DND-41 (cell line): ENCODE measurements around the gene MATN1.

Source experiments
- ATAC-seq: fragments of 200-7000 bp; cut with Tn5 transposase; 3 replicates; pipeline ENCODE4 v1.9.1; 2021; ENCODE audit warnings: low read depth; ENCODE audit not compliant: insufficient read depth
- DNase-seq: peaks from one replicate; pipeline ENCODE4 v3.0.0-alpha.2; 2020
- H2AFZ ChIP-seq: 2 replicates; pipeline ENCODE4 v1.6.0; 2012; ENCODE audit warnings: low read depth, low read length
- H3K27ac ChIP-seq: 2 replicates; pipeline ENCODE4 v1.5.1; 2012; ENCODE audit warnings: low read length, inconsistent platforms
- H3K27me3 ChIP-seq: fragments of 200-600 bp; sonication (generic); 2 replicates; pipeline ENCODE4 v1.6.0; 2012; ENCODE audit warnings: low read length, mild to moderate bottlenecking, inconsistent platforms; ENCODE audit not compliant: insufficient read depth, poor library complexity
- H3K36me3 ChIP-seq: 2 replicates; pipeline ENCODE4 v1.5.1; 2012; ENCODE audit warnings: low read length, inconsistent platforms; ENCODE audit not compliant: insufficient read depth
- H3K4me1 ChIP-seq: 2 replicates; pipeline ENCODE4 v1.5.1; 2012; ENCODE audit warnings: mild to moderate bottlenecking, low read length; ENCODE audit not compliant: insufficient read depth
- H3K4me2 ChIP-seq: 2 replicates; pipeline ENCODE4 v1.6.0; 2012; ENCODE audit warnings: mild to moderate bottlenecking, moderate library complexity, low read length, inconsistent platforms; ENCODE audit not compliant: insufficient read depth
- H3K4me3 ChIP-seq, 2 experiments: fragments of 200-600 bp in 1 of 2; shearing (Covaris generic) in 1 of 2; 2 replicates each; pipeline ENCODE4 v1.5.1; 2012 to 2016; ENCODE audit warnings: inconsistent platforms in 2 of 2, low read length in 2 of 2, mild to moderate bottlenecking in 2 of 2, low read depth in 1 of 2, moderate library complexity in 1 of 2
- H3K79me2 ChIP-seq: 2 replicates; pipeline ENCODE4 v1.6.0; 2012; ENCODE audit warnings: low read length, inconsistent platforms; ENCODE audit not compliant: insufficient read depth
- H3K9ac ChIP-seq: 2 replicates; pipeline ENCODE4 v1.6.0; 2012; ENCODE audit warnings: low read depth, mild to moderate bottlenecking, inconsistent platforms, low read length, moderate library complexity
- H3K9me3 ChIP-seq: 2 replicates; pipeline ENCODE4 v1.5.1; 2012; ENCODE audit warnings: low read length, moderate library complexity, mild to moderate bottlenecking, inconsistent platforms; ENCODE audit not compliant: insufficient read depth, severe bottlenecking
- H4K20me1 ChIP-seq: 2 replicates; pipeline ENCODE4 v1.6.0; 2012; ENCODE audit warnings: low read length; ENCODE audit not compliant: insufficient read depth
- EZH2 ChIP-seq: IDR thresholded peaks from 3 replicates; pipeline ENCODE4 v1.6.1; 2012; ENCODE audit warnings: borderline replicate concordance, low read depth, mild to moderate bottlenecking, moderate library complexity, low read length, inconsistent platforms; ENCODE audit not compliant: severe bottlenecking
- TF ChIP-seq, protein P1 (sequence below): IDR thresholded peaks from 2 replicates; pipeline ENCODE4 v1.5.1; 2012; ENCODE audit warnings: borderline replicate concordance, low read length, moderate library complexity, mild to moderate bottlenecking; ENCODE audit not compliant: poor library complexity, severe bottlenecking; ENCODE audit errors: extremely low read depth

MATN1 gene

DNA sequence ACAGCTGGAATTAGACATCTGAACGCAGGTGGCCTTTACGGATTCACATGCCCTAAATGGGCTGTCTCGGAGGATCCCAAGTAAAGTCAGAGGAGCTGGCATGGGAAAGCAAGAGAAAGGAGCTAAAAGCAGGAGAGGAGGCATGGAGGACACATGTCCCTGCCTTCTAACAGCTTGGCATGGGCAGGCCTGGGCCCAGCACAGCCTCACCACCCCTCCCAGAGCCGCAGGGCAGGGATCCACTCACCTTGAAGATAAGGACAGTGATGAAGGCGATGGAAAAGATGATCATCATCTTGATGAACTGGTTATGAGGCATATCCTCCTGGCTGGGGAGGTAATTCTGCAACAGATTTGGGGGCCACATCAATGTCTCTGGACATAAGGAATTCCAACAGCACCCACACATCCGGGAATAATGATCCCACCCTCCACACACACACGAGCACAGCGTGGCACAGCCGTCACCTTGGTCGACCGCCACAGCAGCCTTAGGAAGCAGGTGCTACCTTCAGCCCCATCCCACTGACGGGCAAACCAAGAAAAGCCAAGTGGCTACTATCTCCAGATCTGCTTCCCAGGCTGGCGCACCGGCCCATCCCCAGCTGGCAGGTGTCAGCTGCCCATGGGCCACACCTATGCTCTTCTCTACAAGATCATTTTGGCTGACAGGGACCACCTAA lies 14.1 kb upstream of the MATN1 start:
- Histone ChIP-seq H3K36me3 (peaks cover 40% of the 10 kb centered on the region), H2AFZ (no peak overlapping the region), H3K79me2 (no peaks in the 10 kb centered on the region), H3K27me3 (no peaks in the 10 kb centered on the region), H3K9ac (no peak overlapping the region), H3K4me3 (no peak overlapping the region), H3K4me2 (no peak overlapping the region), H3K9me3 (no peaks in the 10 kb centered on the region), H3K4me1 (no peaks in the 10 kb centered on the region), H3K27ac (no peak overlapping the region), H4K20me1 (peaks cover 9% of the 10 kb centered on the region; the same call in 1 of the 2 replicates)
- DNase-seq, result no peak
- TF ChIP-seq, protein P1, sequence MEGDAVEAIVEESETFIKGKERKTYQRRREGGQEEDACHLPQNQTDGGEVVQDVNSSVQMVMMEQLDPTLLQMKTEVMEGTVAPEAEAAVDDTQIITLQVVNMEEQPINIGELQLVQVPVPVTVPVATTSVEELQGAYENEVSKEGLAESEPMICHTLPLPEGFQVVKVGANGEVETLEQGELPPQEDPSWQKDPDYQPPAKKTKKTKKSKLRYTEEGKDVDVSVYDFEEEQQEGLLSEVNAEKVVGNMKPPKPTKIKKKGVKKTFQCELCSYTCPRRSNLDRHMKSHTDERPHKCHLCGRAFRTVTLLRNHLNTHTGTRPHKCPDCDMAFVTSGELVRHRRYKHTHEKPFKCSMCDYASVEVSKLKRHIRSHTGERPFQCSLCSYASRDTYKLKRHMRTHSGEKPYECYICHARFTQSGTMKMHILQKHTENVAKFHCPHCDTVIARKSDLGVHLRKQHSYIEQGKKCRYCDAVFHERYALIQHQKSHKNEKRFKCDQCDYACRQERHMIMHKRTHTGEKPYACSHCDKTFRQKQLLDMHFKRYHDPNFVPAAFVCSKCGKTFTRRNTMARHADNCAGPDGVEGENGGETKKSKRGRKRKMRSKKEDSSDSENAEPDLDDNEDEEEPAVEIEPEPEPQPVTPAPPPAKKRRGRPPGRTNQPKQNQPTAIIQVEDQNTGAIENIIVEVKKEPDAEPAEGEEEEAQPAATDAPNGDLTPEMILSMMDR, result no peak
- no peak for TF ChIP-seq EZH2
- no peak for ATAC-seq

DNA sequence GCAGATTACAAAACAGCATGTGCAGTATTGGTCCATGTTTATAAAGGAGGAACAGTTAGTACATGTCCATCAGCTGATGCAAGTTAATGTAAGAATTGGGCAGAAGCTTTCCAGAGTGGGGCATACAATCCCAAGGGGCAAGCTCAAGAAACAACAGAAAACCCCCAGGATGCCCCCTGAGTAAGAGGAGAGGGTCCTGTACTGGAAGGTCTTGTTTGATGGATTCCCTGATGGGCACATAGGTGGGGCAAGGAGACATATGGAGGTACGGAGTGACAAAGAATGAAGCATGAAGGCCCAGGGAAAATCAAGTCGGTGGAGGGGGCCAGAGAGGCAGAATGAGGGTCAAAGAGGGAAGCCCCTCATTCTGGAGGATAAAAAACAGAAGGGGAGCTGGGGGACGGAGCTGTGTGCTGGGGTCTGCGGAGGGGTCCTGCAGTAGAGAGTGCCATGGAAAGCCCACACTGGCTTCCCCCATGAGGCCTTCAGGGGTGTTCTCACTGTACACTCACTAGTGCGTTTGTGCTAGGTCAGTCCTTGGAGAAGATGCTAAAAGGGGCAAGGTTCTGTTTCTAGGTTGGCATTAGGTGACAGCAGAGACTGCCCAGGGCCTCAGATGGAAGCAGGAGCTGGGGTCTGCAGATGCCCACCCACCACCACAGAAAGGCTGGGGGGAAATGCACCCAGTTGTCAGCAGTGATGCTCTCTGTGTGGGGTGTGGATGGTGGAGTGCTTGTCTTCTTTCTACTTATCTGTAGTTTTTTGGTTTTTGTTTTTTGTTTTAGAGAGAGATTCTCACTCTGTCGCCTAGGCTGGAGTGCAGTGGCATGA lies 12.5 kb upstream of the MATN1 start:
- H3K36me3 ChIP-seq, result peaks cover 32% of the 10 kb centered on the region
- H3K27me3 ChIP-seq, result no peaks in the 10 kb centered on the region
- H2AFZ ChIP-seq, result no peak overlapping the region
- H3K27ac ChIP-seq, result no peak overlapping the region
- ATAC-seq (no peak), DNase-seq (no peak)
- no peaks in the 10 kb centered on the region for H3K4me1 ChIP-seq
- H3K4me2 ChIP-seq, result no peak overlapping the region
- no peaks in the 10 kb centered on the region for H3K79me2 ChIP-seq
- H3K9ac ChIP-seq, result no peak overlapping the region
- no peak for TF ChIP-seq EZH2
- H4K20me1 ChIP-seq, result no peaks in the 10 kb centered on the region
- H3K9me3 ChIP-seq, result no peaks in the 10 kb centered on the region
- H3K4me3 ChIP-seq, result no peak overlapping the region

DNA sequence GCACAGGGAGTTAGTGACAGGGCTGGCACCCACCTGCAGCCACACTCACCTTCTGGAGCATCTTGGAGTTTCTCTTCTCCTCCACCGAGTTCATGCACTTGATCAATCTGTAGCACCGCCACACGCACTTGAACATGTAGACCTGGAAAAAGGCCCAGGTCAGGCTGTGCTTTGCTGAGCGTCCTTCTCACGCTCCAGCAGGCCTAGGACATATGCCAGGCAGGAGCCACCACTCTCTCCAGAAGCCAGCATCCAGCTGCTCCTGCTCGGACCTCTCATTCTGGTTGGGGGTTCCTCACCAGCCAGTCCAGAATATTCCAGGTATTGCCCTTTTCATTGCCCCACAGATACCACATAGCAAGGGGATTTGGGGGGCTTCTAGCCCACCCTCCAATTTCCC lies 11.7 kb upstream of the MATN1 start:
- no peak overlapping the region for H3K27ac ChIP-seq

More for the DNA sequence above, 11.7 kb upstream of the MATN1 start:
- H4K20me1 ChIP-seq, result no peaks in the 10 kb centered on the region
- H3K36me3 ChIP-seq, result peaks cover 32% of the 10 kb centered on the region
- DNase-seq (no peak), ATAC-seq (no peak)
- H3K9me3 ChIP-seq, result no peaks in the 10 kb centered on the region
- no peak overlapping the region for H3K9ac ChIP-seq
- H3K4me2 ChIP-seq, result no peak overlapping the region
- TF ChIP-seq, protein P1, result no peak
- no peak for TF ChIP-seq EZH2
- H3K4me1 ChIP-seq, result no peaks in the 10 kb centered on the region
- H3K4me3 ChIP-seq, result no peak overlapping the region
- no peaks in the 10 kb centered on the region for H3K79me2 ChIP-seq
- no peak overlapping the region for H2AFZ ChIP-seq
- no peaks in the 10 kb centered on the region for H3K27me3 ChIP-seq
